Measurements from ENCODE around the gene GNAI2. TPM values are rescaled to one million over a fixed set of nuclear protein-coding genes. Genes with fewer than 3 reads are reported as not detected.

The GNAI2 gene
- total and polyA plus RNA-seq, 2 donors (not counting 3 experiments of a cell fraction or from before 2014, with no cell fraction given) = 767 to 1,875 TPM

GRCh38 chr3:50214824-50215223 is 21.2 kb upstream of the GNAI2 start:
- intact Hi-C loops (cut with micrococcal nuclease) = no loop called here
- TF ChIP-seq GATA2 (IDR thresholded peaks at IDR 0.05; ENCODE audit: insufficient read depth, insufficient read length, low read depth, low read length) (no peak), JUN (IDR thresholded peaks at IDR 0.05; ENCODE audit: borderline replicate concordance, insufficient read depth, insufficient read length, low read depth) (no peak), POLR2AphosphoS5 (IDR thresholded peaks at IDR 0.05; ENCODE audit: insufficient read depth, low read depth, low read length) (no peak), MYC (IDR thresholded peaks at IDR 0.05; ENCODE audit: low read depth, low read length) (no peak), EZH2 (IDR thresholded peaks at IDR 0.05; ENCODE audit: borderline replicate concordance, low read depth, low read length, severe bottlenecking) (no peak), FOS (IDR thresholded peaks at IDR 0.05; ENCODE audit: borderline replicate concordance, insufficient read depth, low read length) (no peak), MAX (IDR thresholded peaks at IDR 0.05; ENCODE audit: insufficient read depth, insufficient read length) (no peak), POLR2A (IDR thresholded peaks at IDR 0.05; ENCODE audit: low read depth, low read length) (no peak), CTCF (IDR thresholded peaks at IDR 0.05; ENCODE audit: extremely low read depth in 1 of 2, insufficient read depth in 1 of 2, low read depth in 1 of 2, low read length in 2 of 2) (no peak)
- Histone ChIP-seq H3K9me1 (replicated peaks; ENCODE audit: control insufficient read depth, extremely low read depth, insufficient read depth, low read length) (no peaks in the 10 kb centered on the region), H3K4me1 (ENCODE audit: control insufficient read depth, extremely low read depth, insufficient read depth, low read length) (no peaks in the 10 kb centered on the region), H3K27ac (ENCODE audit: insufficient read depth, low read depth, low read length) (no peak overlapping the region), H3K36me3 (ENCODE audit: control insufficient read depth in 2 of 2, extremely low read depth in 1 of 2, insufficient read depth in 2 of 2, low read length in 2 of 2) (no peaks in the 10 kb centered on the region), H4K20me1 (replicated peaks; ENCODE audit: control insufficient read depth, extremely low read depth, insufficient read depth, low read length) (no peaks in the 10 kb centered on the region), H3K9me3 (replicated peaks; ENCODE audit: control insufficient read depth, insufficient read depth, low read length) (no peaks in the 10 kb centered on the region), H3K4me3 (replicated peaks in 1 of 3; ENCODE audit: insufficient read depth in 1 of 3, low read depth in 1 of 3, low read length in 3 of 3) (no peak overlapping the region), H3K9ac (replicated peaks; ENCODE audit: extremely low read depth, insufficient read depth, low read length) (no peak overlapping the region), H3K79me2 (ENCODE audit: control insufficient read depth, insufficient read depth, low read length) (no peaks in the 10 kb centered on the region), H2AFZ (ENCODE audit: low read depth, low read length) (no peak overlapping the region), H3K4me2 (ENCODE audit: insufficient read depth, low read length) (no peak overlapping the region), H3K27me3 (ENCODE audit: control insufficient read depth in 2 of 2, insufficient read depth in 2 of 2, low read length in 2 of 2) (no peaks in the 10 kb centered on the region)
- no TSS peak for BruUV-seq (replicated peaks)
- dilution Hi-C loops (cut with MboI; ENCODE audit: extremely low pct_ligation_motif_present, low sequenced_read_pairs) = no loop called here
- DNase-seq (ENCODE audit: low read depth, low spot score) = no peak
- CTCF ChIA-PET = interaction anchor here (2.6 to 7.3 kb wide), 2 partner anchors 12 to 20 kb away, joined by 17 to 55 read pairs; no protein-coding TSS in a partner anchor
- no peak for FAIRE-seq
- POLR2A ChIA-PET = no interaction called here

Data from endothelial cell of umbilical vein (primary cell).